Activated CD4-positive, alpha-beta T cell treated with anti-CD3 and anti-CD28 coated beads, Interleukin-2, amount 10 ng/mL, durations not matched to agents 24 days and 14 days (primary cell): ENCODE data around the gene FGGY. TPM values are rescaled to one million over a fixed set of nuclear protein-coding genes. Genes with fewer than 3 reads are reported as not detected.
"Not testable (repeated sequence)": the region's sequence is repeated elsewhere in the genome, so short reads cannot be mapped to it uniquely, and the experiment has no call there.

ENCODE experiments used
- DNase-seq: peaks from one replicate; pipeline ENCODE4 v3.0.0; 2022
- H3K27ac Mint-ChIP-seq: one replicate; pipeline ENCODE4 v1.8.0; 2022; ENCODE audit warnings: mild to moderate bottlenecking, mixed read lengths
- H3K27me3 Mint-ChIP-seq: one replicate; pipeline ENCODE4 v1.8.0; 2022; ENCODE audit warnings: mixed read lengths
- H3K36me3 Mint-ChIP-seq: one replicate; pipeline ENCODE4 v1.8.0; 2022; ENCODE audit warnings: low read depth, mild to moderate bottlenecking, mixed read lengths
- H3K4me1 Mint-ChIP-seq: one replicate; pipeline ENCODE4 v1.8.0; 2021; ENCODE audit warnings: mixed read lengths
- H3K4me3 Mint-ChIP-seq: one replicate; pipeline ENCODE4 v1.8.0; 2022; ENCODE audit warnings: mild to moderate bottlenecking, moderate library complexity, mixed read lengths
- H3K9me3 Mint-ChIP-seq: one replicate; pipeline ENCODE4 v1.8.0; 2021; ENCODE audit warnings: mixed read lengths
- intact Hi-C: fragments of 100-400 bp; cut with micrococcal nuclease; formaldehyde crosslinking; loops from one replicate; pipeline ENCODE4 v1.15.1; 2023
- total RNA-seq: library from RNA; stranded (reverse); gene quantifications from 2 replicates; pipeline ENCODE4 v1.2.3, GENCODE V29; 2022

FGGY gene
- total RNA-seq, 1 donor from 2014 or later = 8.1 TPM

- no peak overlapping the region for H3K4me3 Mint-ChIP-seq
- H3K27me3 Mint-ChIP-seq = no peaks in the 10 kb centered on the region
- peaks cover 10% of the 10 kb centered on the region for H3K9me3 Mint-ChIP-seq
- H3K36me3 Mint-ChIP-seq = no peaks in the 10 kb centered on the region
- H3K27ac Mint-ChIP-seq = no peak overlapping the region
- no peak for DNase-seq
- no peaks in the 10 kb centered on the region for H3K4me1 Mint-ChIP-seq
- intact Hi-C loops = no loop called here
Observed at GRCh38 chr1:59455206-59455605, 158.3 kb downstream of the FGGY start.

DNA sequence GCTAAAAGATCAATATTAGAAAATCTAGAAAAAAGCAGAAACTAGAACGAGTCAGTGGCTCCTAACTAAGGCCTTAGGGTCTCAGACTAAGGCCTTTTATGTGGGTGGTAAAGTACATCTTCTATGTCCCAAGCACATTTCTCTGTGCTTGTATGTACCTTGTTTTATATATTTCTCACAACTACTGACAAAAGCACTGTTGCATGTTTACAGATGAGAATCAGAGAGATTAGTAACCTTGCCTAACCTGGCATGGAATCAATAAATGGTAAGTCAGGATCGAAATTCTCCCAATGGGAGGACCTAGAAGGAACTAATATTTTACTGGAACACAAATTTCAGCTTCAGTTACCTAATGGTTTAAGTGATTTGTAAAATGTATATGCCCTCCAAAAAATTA is 160.9 kb downstream of the FGGY start:
- Mint-ChIP-seq H3K36me3 (no peaks in the 10 kb centered on the region), H3K4me1 (no peaks in the 10 kb centered on the region), H3K9me3 (peaks cover 10% of the 10 kb centered on the region), H3K27me3 (no peaks in the 10 kb centered on the region), H3K27ac (no peak overlapping the region), H3K4me3 (no peak overlapping the region)
- no peak for DNase-seq
- intact Hi-C loops = no loop called here

GRCh38 chr1:59458884-59459283 is 162.0 kb downstream of the FGGY start:
- Mint-ChIP-seq H3K36me3 (no peaks in the 10 kb centered on the region), H3K27ac (no peak overlapping the region), H3K9me3 (peaks cover 6% of the 10 kb centered on the region), H3K4me1 (no peaks in the 10 kb centered on the region), H3K27me3 (no peaks in the 10 kb centered on the region), H3K4me3 (no peak overlapping the region)
- DNase-seq = no peak
- intact Hi-C loops = no loop called here

GRCh38 chr1:59462942-59463341 is 166.0 kb downstream of the FGGY start:
- H3K4me1 Mint-ChIP-seq, intact Hi-C loops, H3K4me3 Mint-ChIP-seq, DNase-seq, H3K27me3 Mint-ChIP-seq, H3K36me3 Mint-ChIP-seq, H3K27ac Mint-ChIP-seq: not testable (repeated sequence)
- peaks cover 11% of the 10 kb centered on the region for H3K9me3 Mint-ChIP-seq

GRCh38 chr1:59465478-59465877 is 168.6 kb downstream of the FGGY start:
- H3K4me3 Mint-ChIP-seq, DNase-seq, H3K4me1 Mint-ChIP-seq, H3K36me3 Mint-ChIP-seq, H3K27ac Mint-ChIP-seq, intact Hi-C loops, H3K27me3 Mint-ChIP-seq: not testable (repeated sequence)
- H3K9me3 Mint-ChIP-seq = peaks cover 15% of the 10 kb centered on the region

DNA sequence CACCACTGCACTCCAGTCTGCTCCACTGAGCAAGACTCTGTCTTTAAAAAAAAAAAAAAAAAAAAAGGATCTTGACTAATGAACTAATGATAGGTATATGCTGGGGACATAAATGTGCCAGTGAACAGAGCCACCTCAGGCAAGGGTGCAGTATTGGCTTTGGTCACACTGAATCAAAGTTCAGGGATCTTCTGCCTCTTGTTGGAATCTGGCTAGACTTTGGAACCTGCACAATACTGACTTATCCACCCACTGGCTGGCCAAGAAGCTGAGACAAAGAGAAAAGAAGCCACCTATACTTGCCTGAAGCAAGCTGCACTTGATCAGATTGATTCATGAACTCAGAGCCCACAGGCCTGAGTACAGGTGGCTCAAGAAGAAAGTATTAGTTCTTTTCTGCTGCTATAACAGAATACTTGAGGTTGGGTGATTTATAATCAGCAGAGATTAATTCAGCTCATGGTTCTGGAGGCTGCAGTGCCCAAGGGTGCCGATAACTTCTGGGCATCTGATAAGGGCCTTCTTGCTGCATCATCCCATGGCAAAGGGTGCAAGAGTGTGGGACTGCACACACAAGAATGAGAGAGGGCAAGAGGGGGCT is 172.0 kb downstream of the FGGY start:
- Mint-ChIP-seq H3K4me3 (no peak overlapping the region), H3K36me3 (no peaks in the 10 kb centered on the region), H3K27me3 (no peaks in the 10 kb centered on the region), H3K9me3 (peaks cover 26% of the 10 kb centered on the region), H3K27ac (no peak overlapping the region), H3K4me1 (peaks cover 2% of the 10 kb centered on the region)
- intact Hi-C loops = no loop called here
- no peak for DNase-seq

- DNase-seq, H3K27me3 Mint-ChIP-seq, H3K27ac Mint-ChIP-seq, H3K36me3 Mint-ChIP-seq, H3K4me1 Mint-ChIP-seq, H3K4me3 Mint-ChIP-seq: not testable (repeated sequence)
- H3K9me3 Mint-ChIP-seq = peaks cover 25% of the 10 kb centered on the region
- intact Hi-C loops = loop anchor here (10.0 kb wide), 1 partner anchor 117 kb away; no protein-coding TSS in a partner anchor
Observed at GRCh38 chr1:59471991-59472570, 175.2 kb downstream of the FGGY start.

GRCh38 chr1:59473831-59474230 is 176.9 kb downstream of the FGGY start:
- Mint-ChIP-seq H3K27me3 (no peaks in the 10 kb centered on the region), H3K9me3 (peaks cover 25% of the 10 kb centered on the region), H3K4me1 (peaks cover 19% of the 10 kb centered on the region), H3K36me3 (no peaks in the 10 kb centered on the region), H3K27ac (no peak overlapping the region), H3K4me3 (no peak overlapping the region)
- intact Hi-C loops = loop anchor here (10.0 kb wide), 1 partner anchor 119 kb away; no protein-coding TSS in a partner anchor
- no peak for DNase-seq

DNA sequence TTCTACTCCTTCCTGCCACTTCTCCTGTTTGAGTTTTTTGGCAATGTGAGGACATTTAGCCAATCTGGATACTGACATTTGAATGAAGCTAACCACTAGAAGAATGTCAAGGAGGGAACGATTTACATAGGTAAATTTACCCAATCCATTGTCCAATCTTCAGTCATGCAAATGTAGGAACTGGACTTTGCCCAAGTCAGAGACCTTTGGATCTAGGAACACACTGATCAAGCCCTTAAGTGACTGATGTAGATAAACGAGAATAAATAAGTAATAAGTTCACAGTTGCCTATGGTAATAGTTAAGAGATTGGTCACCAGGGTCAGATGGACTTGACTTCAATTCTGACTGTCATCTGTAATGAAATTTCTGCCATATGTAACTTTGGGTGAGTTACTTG is 177.6 kb downstream of the FGGY start:
- Mint-ChIP-seq H3K27me3 (no peaks in the 10 kb centered on the region), H3K4me3 (no peak overlapping the region), H3K9me3 (peaks cover 25% of the 10 kb centered on the region), H3K27ac (no peak overlapping the region), H3K36me3 (no peaks in the 10 kb centered on the region), H3K4me1 (peaks cover 19% of the 10 kb centered on the region)
- DNase-seq = no peak
- intact Hi-C loops = loop anchor here (10.0 kb wide), 1 partner anchor 120 kb away; no protein-coding TSS in a partner anchor

DNA sequence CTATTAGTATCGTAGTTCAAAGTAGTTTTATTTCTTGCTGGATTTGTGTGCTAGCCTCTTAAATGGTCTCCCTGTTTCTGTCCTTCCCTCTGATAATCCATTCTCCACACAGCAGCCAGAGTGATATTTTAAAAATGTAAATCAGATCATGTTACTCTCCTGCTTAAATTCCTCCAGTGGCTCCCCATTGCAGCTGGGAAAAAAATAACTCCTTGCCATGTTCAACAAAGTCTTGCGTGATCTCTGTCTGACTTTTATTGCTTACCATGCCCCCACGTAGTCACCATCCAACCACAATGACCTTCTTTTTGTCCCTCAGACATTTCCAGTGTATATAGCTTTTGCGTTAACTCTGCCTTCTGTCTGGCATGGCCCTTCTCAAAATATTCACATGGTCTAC is 178.8 kb downstream of the FGGY start:
- intact Hi-C loops = loop anchor here (2.0 to 10.0 kb wide), 5 partner anchors 19 to 698 kb away; no protein-coding TSS in a partner anchor
- Mint-ChIP-seq H3K27me3 (no peaks in the 10 kb centered on the region), H3K4me1 (peaks cover 19% of the 10 kb centered on the region), H3K36me3 (no peaks in the 10 kb centered on the region), H3K9me3 (peaks cover 16% of the 10 kb centered on the region), H3K4me3 (no peak overlapping the region), H3K27ac (no peak overlapping the region)
- no peak for DNase-seq

- DNase-seq = peak; percentile 79
- H3K36me3 Mint-ChIP-seq = no peaks in the 10 kb centered on the region
- H3K9me3 Mint-ChIP-seq = peaks cover 10% of the 10 kb centered on the region
- peak overlapping the region; percentile 75 for H3K27ac Mint-ChIP-seq
- intact Hi-C loops = loop anchor here (1.0 to 10.0 kb wide), 6 partner anchors 18 to 700 kb away; no protein-coding TSS in a partner anchor
- peak overlapping the region; percentile 32 for H3K4me3 Mint-ChIP-seq
- no peaks in the 10 kb centered on the region for H3K27me3 Mint-ChIP-seq
- peaks cover 19% of the 10 kb centered on the region for H3K4me1 Mint-ChIP-seq
Observed at GRCh38 chr1:59477286-59477685, 180.4 kb downstream of the FGGY start.

GRCh38 chr1:59477867-59478266 is 181.0 kb downstream of the FGGY start:
- DNase-seq = no peak
- Mint-ChIP-seq H3K9me3 (peaks cover 10% of the 10 kb centered on the region), H3K4me1 (peaks cover 19% of the 10 kb centered on the region), H3K36me3 (no peaks in the 10 kb centered on the region), H3K4me3 (peak overlapping the region; percentile 32), H3K27ac (peak overlapping the region; percentile 75), H3K27me3 (no peaks in the 10 kb centered on the region)
- intact Hi-C loops = loop anchor here (1.0 to 10.0 kb wide), 6 partner anchors 17 to 701 kb away; no protein-coding TSS in a partner anchor

- no peak for DNase-seq
- H3K4me1 Mint-ChIP-seq = peaks cover 19% of the 10 kb centered on the region
- no peak overlapping the region for H3K27ac Mint-ChIP-seq
- no peaks in the 10 kb centered on the region for H3K36me3 Mint-ChIP-seq
- H3K9me3 Mint-ChIP-seq = peaks cover 5% of the 10 kb centered on the region
- no peak overlapping the region for H3K4me3 Mint-ChIP-seq
- no peaks in the 10 kb centered on the region for H3K27me3 Mint-ChIP-seq
- intact Hi-C loops = loop anchor here (5.0 to 10.0 kb wide), 4 partner anchors 124 to 702 kb away; no protein-coding TSS in a partner anchor
Observed at GRCh38 chr1:59478822-59479221, 181.9 kb downstream of the FGGY start.

- DNase-seq = no peak
- Mint-ChIP-seq H3K36me3 (no peaks in the 10 kb centered on the region), H3K27ac (no peak overlapping the region), H3K4me1 (peaks cover 21% of the 10 kb centered on the region), H3K9me3 (peaks cover 5% of the 10 kb centered on the region), H3K4me3 (no peak overlapping the region), H3K27me3 (no peaks in the 10 kb centered on the region)
- intact Hi-C loops = no loop called here
Observed at GRCh38 chr1:59480188-59480888, 183.4 kb downstream of the FGGY start.
